Cardiac fibroblast (primary cell): ENCODE measurements around the gene PPP6R2.
"Not testable (repeated sequence)": the region's sequence is repeated elsewhere in the genome, so short reads cannot be mapped to it uniquely, and the experiment has no call there.

Experiments used
- DNase-seq, 2 donors: peaks; one replicate each; pipeline versions ENCODE4 v3.0.0 to v3.0.0-alpha.2; 2010; ENCODE audit warnings: low read depth in 2 of 2
- H3K4me3 ChIP-seq, 2 donors: replicated peaks in 1 of 2; 1 replicate in 1 of 2; 2 replicates in 1 of 2; pipeline ENCODE4 v1.5.1; 2011; ENCODE audit warnings: low read depth in 2 of 2, low read length in 2 of 2, mild to moderate bottlenecking in 2 of 2, moderate library complexity in 1 of 2
- TF ChIP-seq, protein P1 (sequence below): IDR thresholded peaks from one replicate; pipeline ENCODE4 v1.5.1; 2011; ENCODE audit warnings: low read depth, mild to moderate bottlenecking, low read length, inconsistent platforms

The PPP6R2 gene

DNA sequence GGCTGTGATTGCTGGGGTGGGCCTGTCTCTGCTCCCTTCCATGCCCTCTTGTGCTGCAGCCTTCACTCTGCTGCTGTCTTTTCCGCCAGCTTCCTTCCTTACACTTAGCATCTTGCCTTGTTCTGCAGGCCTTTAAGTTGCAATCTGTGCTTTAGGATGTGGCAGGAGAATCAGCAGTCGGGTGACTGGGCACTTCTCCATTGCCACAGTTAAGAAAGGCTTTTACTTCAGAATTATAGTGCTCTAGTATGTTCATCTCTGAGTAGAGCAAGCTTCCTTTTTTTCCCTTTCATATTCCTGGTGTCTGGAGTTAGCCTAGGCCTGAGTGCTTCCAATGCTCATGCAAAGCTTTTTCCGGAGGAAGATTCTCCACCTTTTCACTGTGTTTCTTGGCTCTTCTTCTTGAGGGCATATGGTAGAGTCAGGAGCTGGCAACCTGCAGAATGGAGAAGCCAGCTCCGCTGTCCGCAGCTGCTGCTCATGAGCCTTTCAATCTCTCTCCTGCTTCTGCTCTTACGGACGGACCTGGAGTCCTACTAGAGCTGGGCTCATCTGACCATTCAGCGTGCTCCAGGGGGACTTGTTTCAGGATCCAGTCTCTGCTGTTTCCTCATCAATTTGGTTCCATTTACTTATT is 20.2 kb downstream of the PPP6R2 start:
- H3K4me3 ChIP-seq, result no peak overlapping the region
- DNase-seq, result no peak
- TF ChIP-seq, protein P1, sequence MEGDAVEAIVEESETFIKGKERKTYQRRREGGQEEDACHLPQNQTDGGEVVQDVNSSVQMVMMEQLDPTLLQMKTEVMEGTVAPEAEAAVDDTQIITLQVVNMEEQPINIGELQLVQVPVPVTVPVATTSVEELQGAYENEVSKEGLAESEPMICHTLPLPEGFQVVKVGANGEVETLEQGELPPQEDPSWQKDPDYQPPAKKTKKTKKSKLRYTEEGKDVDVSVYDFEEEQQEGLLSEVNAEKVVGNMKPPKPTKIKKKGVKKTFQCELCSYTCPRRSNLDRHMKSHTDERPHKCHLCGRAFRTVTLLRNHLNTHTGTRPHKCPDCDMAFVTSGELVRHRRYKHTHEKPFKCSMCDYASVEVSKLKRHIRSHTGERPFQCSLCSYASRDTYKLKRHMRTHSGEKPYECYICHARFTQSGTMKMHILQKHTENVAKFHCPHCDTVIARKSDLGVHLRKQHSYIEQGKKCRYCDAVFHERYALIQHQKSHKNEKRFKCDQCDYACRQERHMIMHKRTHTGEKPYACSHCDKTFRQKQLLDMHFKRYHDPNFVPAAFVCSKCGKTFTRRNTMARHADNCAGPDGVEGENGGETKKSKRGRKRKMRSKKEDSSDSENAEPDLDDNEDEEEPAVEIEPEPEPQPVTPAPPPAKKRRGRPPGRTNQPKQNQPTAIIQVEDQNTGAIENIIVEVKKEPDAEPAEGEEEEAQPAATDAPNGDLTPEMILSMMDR, result no peak

DNA sequence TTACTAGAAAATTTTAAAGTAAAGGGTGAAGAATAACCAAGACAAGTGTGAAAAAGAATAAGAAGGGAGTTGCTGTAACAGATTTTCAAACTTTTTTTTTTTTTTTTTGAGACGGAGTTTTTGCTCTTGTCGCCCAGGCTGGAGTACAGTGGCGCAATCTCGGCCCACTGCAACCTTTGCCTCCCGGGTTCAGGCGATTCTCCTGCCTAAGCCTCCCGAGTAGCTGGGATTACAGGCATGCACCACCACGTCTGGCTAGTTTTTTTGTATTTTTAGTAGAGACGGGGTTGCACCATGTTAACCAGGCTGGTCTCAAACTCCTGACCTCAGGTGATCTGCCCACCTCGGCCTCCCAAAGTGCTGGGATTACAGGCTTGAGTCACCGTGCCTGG is 20.7 kb downstream of the PPP6R2 start:
- not testable (repeated sequence) for H3K4me3 ChIP-seq, DNase-seq

DNA sequence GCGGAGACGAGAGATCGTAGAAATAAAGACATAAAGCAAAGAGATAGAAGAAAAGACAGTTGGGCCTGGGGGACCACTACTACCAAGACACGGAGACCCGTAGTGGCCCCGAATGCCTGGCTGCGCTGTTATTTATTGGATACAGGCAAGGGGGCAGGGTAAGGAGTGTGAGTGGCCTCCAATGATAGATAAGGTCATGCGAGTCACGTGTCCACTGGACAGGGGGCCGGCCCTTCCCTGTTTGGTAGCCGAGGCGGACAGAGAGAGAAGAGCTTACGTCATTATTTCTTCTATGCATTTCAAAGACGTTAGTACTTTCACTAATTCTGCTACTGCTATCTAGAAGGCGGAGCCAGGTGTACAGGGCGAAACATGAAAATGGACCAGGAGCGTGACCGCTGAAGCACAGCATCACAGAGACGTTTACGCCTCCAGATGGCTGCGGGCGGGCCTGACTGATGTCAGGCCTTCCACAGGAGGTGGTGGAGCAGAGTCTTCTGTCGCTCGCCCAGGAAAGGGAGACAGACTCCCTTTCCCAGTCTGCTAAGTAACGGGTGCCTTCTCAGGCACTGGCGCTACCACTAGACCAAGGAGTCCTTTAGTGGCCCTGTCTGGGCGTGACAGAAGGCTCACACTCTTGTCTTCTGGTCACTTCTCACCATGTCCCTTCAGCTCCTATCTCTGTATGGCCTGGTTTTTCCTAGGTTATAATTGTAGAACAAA is 24.8 kb downstream of the PPP6R2 start:
- TF ChIP-seq, protein P1, result no peak
- no peak for DNase-seq
- H3K4me3 ChIP-seq, result no peak overlapping the region

DNA sequence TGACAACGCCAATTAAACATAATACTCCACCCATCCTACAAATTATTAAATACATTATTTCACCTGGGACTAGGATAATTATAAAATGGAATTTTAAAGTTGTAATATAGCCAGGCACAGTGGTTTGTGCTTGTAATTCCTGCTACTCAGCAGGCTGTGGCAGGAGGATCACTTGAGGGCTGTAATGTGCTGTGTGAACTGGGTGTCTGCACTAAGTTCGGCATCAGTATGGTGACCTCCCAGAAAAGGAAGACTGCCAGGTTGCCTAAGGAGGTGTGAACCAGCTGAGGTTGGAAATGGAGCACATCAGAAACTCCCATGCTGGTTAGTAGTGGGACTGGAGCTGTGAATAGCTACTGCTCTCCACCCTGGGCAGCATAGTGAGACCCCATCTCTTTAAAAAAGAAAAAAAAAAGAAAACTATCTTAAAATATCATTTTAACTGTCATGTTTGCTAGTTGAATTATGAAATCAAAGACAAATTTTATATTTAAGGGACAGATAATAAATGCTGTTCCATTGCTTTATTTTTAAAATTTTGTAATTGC is 28.0 kb downstream of the PPP6R2 start:
- H3K4me3 ChIP-seq, result no peak overlapping the region
- DNase-seq, result no peak
- TF ChIP-seq, protein P1, result no peak

DNA sequence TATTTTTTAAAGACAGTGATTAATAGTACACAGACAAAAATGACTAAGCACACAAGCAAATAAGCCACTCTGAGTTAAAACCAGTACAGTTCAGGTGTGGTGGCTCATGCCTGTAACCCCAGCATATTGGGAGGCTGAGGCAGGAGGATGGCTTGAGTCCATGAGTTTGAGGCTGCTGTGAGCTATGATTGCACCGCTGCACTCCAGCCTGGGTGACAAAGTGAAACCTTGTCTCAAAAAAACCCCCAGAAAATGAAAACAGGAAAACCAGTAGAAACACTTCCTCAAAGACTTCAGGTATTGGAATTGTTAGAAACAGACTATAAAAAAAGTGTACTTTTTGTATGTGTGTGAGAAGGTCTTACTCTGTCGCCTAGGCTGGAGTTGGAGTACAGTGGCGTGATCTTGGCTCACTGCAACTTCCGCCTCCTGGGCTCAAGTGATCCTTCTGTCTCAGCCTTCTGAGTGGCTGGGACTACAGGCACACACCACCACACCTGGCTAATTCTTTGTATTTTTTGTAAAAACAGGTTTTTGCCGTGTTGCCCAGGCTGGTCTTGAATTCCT is 33.0 kb downstream of the PPP6R2 start:
- TF ChIP-seq, protein P1, result no peak
- no peak overlapping the region for H3K4me3 ChIP-seq
- no peak for DNase-seq

DNA sequence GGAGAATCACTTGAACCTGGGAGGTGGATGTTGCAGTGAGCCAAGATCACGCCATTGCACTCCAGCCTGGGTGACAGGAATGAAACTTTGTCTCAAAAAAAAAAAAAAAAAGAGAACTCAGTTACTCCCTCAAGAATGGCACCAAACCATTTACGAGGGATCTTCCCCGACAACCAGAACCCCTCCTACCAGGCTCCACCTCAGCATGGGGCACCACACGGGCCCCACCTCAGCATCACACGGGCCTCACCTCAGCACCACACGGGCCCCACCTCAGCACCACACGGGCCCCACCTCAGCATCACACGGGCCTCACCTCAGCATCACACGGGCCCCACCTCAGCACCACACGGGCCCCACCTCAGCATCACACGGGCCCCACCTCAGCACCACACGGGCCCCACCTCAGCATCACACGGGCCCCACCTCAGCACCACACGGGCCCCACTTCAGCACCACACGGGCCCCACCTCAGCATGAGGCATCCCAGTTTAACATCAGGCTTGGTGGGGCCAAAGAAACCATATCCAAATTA is 38.0 kb downstream of the PPP6R2 start:
- not testable (repeated sequence) for H3K4me3 ChIP-seq, DNase-seq

DNA sequence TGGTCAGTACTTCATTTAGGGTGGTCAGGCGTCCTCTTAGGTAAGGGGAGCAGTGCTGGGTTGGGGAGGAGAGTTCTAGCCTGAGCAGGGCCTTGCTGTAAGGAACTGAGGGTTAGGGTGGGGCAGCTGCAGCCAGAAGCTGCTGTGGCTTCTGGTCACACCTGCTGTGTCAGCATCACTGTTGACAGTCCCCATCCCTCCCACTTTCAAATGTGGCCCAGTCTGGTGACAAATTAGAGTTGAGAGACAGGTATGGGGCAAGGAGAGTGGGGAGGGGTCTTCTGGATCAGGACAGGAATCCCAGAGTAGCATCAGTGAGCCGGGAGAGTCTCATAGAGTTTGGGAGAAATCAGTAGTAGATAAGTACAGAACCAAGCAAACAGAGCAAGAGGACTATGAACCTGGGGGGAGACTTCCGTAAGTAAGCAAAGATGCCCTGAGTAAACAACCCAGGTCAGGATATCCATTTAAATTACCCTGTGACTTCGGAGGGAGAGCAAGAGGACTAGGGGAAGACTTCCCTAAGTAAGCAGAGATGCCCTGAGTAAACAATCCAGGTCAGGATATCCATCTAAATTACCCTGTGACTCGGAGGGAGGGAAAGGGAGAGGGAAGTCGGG is 53.7 kb downstream of the PPP6R2 start:
- TF ChIP-seq, protein P1, result no peak

DNA sequence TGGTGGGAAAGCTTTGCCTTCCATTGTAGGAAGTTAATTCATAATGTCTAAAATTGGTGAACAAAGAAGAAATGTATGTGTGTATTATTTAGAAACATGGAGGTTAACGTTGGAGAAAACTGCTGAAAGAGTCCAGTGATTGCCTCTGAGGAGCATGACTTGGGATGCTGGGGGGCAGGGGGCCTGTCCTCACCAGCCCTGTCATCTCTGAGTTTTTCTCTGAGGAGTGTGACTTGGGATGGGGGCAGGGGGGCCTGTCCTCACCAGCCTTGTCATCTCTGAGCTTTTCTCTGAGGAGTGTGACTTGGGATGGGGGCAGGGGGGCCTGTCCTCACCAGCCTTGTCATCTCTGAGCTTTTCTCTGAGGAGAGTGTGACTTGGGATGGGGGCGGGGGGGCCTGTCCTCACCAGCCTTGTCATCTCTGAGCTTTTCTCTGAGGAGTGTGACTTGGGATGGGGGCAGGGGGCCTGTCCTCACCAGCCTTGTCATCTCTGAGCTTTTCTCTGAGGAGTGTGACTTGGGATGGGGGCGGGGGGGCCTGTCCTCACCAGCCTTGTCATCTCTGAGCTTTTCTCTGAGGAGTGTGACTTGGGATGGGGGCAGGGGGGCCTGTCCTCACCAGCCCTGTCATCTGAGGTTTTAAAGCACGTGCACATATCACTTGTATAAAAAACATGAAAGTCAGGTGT is 54.4 kb downstream of the PPP6R2 start:
- not testable (repeated sequence) for H3K4me3 ChIP-seq, DNase-seq

More for the DNA sequence above, 53.7 kb downstream of the PPP6R2 start:
- no peak overlapping the region for H3K4me3 ChIP-seq
- no peak for DNase-seq
